PC-3 (cell line): ENCODE measurements around the gene TNC. TPM values are rescaled to one million over a fixed set of nuclear protein-coding genes. Genes with fewer than 3 reads are reported as not detected.
A peak's percentile ranks its signal among the peaks of the same experiment; 100 is the strongest.

ENCODE experiments used
- ATAC-seq: fragments of 200-7000 bp; cut with Tn5 transposase; 2 replicates; pipeline ENCODE4 v1.9.1; 2020; ENCODE audit warnings: mild to moderate bottlenecking, moderate library complexity
- BruUV-seq: library from RNA; stranded (reverse); fragments of 400-500 nt; replicated peaks from 2 replicates; lab custom pipeline; 2021; lab: Mats Ljungman, UMichigan
- CTCF ChIA-PET: fragments of 300-600 bp; sonication (Branson Sonifier 250); formaldehyde crosslinking; loops from one replicate; lab custom pipeline; 2022; ENCODE audit warnings: antibody characterized with exemption; lab: Charles Lee
- POLR2A ChIA-PET: fragments of 300-600 bp; sonication (Branson Sonifier 250); formaldehyde crosslinking; loops from one replicate; lab custom pipeline; 2022; ENCODE audit warnings: antibody characterized with exemption; ENCODE audit not compliant: unreplicated experiment; lab: Charles Lee
- DNase-seq: peaks from one replicate; pipeline ENCODE4 v3.0.0-alpha.2; 2015
- H2AFZ ChIP-seq: fragments of 300-600 bp; sonication (generic); 2 replicates; pipeline ENCODE4 v1.6.0; 2016; ENCODE audit warnings: antibody characterized with exemption, low read length
- H3F3A ChIP-seq: fragments of 300-600 bp; sonication (generic); one replicate; pipeline ENCODE4 v1.6.0; 2017; ENCODE audit warnings: antibody characterized with exemption, low read length, control low read depth, mild to moderate bottlenecking; ENCODE audit not compliant: unreplicated experiment
- H3K27ac ChIP-seq: fragments of 300-600 bp; sonication (generic); 2 replicates; pipeline ENCODE4 v1.5.1; 2016; ENCODE audit warnings: mild to moderate bottlenecking, low read length
- H3K27me3 ChIP-seq: fragments of 300-600 bp; sonication (generic); 2 replicates; pipeline ENCODE4 v1.6.1; 2016; ENCODE audit warnings: low read length, mixed read lengths
- H3K36me3 ChIP-seq: fragments of 300-600 bp; sonication (generic); 2 replicates; pipeline ENCODE4 v1.6.1; 2016; ENCODE audit warnings: low read depth, mixed run types, low read length, mixed read lengths
- H3K4me1 ChIP-seq: fragments of 300-600 bp; sonication (generic); 2 replicates; pipeline ENCODE4 v1.5.1; 2016; ENCODE audit warnings: low read length; ENCODE audit not compliant: insufficient read depth
- H3K4me2 ChIP-seq: fragments of 300-600 bp; sonication (generic); 2 replicates; pipeline ENCODE4 v1.6.0; 2016; ENCODE audit warnings: low read length
- H3K4me3 ChIP-seq: fragments of 300-600 bp; sonication (generic); 2 replicates; pipeline ENCODE4 v1.5.1; 2016; ENCODE audit warnings: mild to moderate bottlenecking, low read length, mixed read lengths
- H3K79me2 ChIP-seq: fragments of 300-600 bp; sonication (generic); 2 replicates; pipeline ENCODE4 v1.6.1; 2017; ENCODE audit warnings: low read length, mixed read lengths
- H3K9ac ChIP-seq: fragments of 300-600 bp; sonication (generic); 2 replicates; pipeline ENCODE4 v1.6.0; 2016; ENCODE audit warnings: mild to moderate bottlenecking, low read length
- H3K9me2 ChIP-seq: fragments of 300-600 bp; sonication (generic); replicated peaks from 2 replicates; pipeline ENCODE4 v1.6.1; 2016; ENCODE audit warnings: mixed run types, low read length, mixed read lengths
- H3K9me3 ChIP-seq: fragments of 300-600 bp; sonication (generic); 2 replicates; pipeline ENCODE4 v1.6.1; 2016; ENCODE audit warnings: low read length, mixed read lengths
- H4K20me1 ChIP-seq: fragments of 300-600 bp; sonication (generic); 2 replicates; pipeline ENCODE4 v1.6.1; 2016; ENCODE audit warnings: low read length, mixed read lengths
- CTCF ChIP-seq: fragments of 300-600 bp; sonication (generic); conservative IDR thresholded peaks from 2 replicates; pipeline ENCODE4 v1.5.1; 2017; ENCODE audit warnings: antibody characterized with exemption, low read depth, mild to moderate bottlenecking, low read length
- EZH2 ChIP-seq: fragments of 300-600 bp; sonication (generic); IDR thresholded peaks from one replicate; pipeline ENCODE4 v1.6.1; 2017; ENCODE audit warnings: antibody characterized with exemption, mild to moderate bottlenecking, low read length; ENCODE audit not compliant: unreplicated experiment
- EZH2phosphoT487 ChIP-seq: fragments of 300-600 bp; sonication (generic); IDR thresholded peaks from 2 replicates; pipeline ENCODE4 v1.6.1; 2018; ENCODE audit warnings: mild to moderate bottlenecking, antibody characterized with exemption, low read length, borderline replicate concordance
- intact Hi-C: fragments of 100-400 bp; cut with micrococcal nuclease; formaldehyde crosslinking; loops from 2 replicates; pipeline ENCODE4 v1.9.0; 2023
- total RNA-seq: library from RNA; depleted of rRNA; stranded (reverse); fragments of >200 nt; gene quantifications from 2 replicates; pipeline ENCODE4 v1.2.3, GENCODE V29; 2014

The TNC gene
- total RNA-seq, 1 experiment from 2014 or later, result 60.1 TPM

GRCh38 chr9:115088860-115089259 is 29.1 kb downstream of the TNC start:
- Histone ChIP-seq H3K4me2 (no peak overlapping the region), H3K9ac (no peak overlapping the region), H3K9me3 (no peaks in the 10 kb centered on the region), H2AFZ (no peak overlapping the region), H3K9me2 (no peaks in the 10 kb centered on the region), H3K4me1 (peaks cover 23% of the 10 kb centered on the region), H3K27me3 (no peaks in the 10 kb centered on the region), H3K36me3 (no peaks in the 10 kb centered on the region), H4K20me1 (no peaks in the 10 kb centered on the region), H3F3A (no peaks in the 10 kb centered on the region), H3K27ac (0 out of 2 replicates have a peak overlapping the region, but pooled peaks have one; percentile 5), H3K4me3 (no peak overlapping the region), H3K79me2 (no peaks in the 10 kb centered on the region)
- TF ChIP-seq EZH2phosphoT487 (no peak), CTCF (no peak), EZH2 (no peak)
- intact Hi-C loops, result no loop called here
- no TSS peak for BruUV-seq
- peak; percentile 22 for DNase-seq
- POLR2A ChIA-PET, result no interaction called here
- CTCF ChIA-PET, result no interaction called here
- peak; percentile 65 for ATAC-seq

GRCh38 chr9:115086886-115087285 is 31.1 kb downstream of the TNC start:
- TF ChIP-seq CTCF (no peak), EZH2phosphoT487 (no peak), EZH2 (no peak)
- Histone ChIP-seq H3K27ac (peak overlapping the region; percentile 90), H3K36me3 (0 out of 2 replicates have a peak, but pooled peaks cover 6% of the 10 kb centered on the region), H3K4me1 (peaks cover 23% of the 10 kb centered on the region), H3K79me2 (no peaks in the 10 kb centered on the region), H3K9ac (peak overlapping the region; percentile 55), H3K4me2 (no peak overlapping the region), H2AFZ (no peak overlapping the region), H3F3A (no peaks in the 10 kb centered on the region), H4K20me1 (no peaks in the 10 kb centered on the region), H3K9me2 (no peaks in the 10 kb centered on the region), H3K9me3 (no peaks in the 10 kb centered on the region), H3K4me3 (no peak overlapping the region), H3K27me3 (no peaks in the 10 kb centered on the region)
- CTCF ChIA-PET, result no interaction called here
- DNase-seq (no peak), ATAC-seq (no peak)
- POLR2A ChIA-PET, result no interaction called here
- intact Hi-C loops, result no loop called here
- BruUV-seq, result no TSS peak

- Histone ChIP-seq H3K27ac (peak overlapping the region; percentile 90), H4K20me1 (no peaks in the 10 kb centered on the region), H3F3A (no peaks in the 10 kb centered on the region), H3K36me3 (0 out of 2 replicates have a peak, but pooled peaks cover 7% of the 10 kb centered on the region), H3K4me3 (no peak overlapping the region), H3K79me2 (no peaks in the 10 kb centered on the region), H3K4me1 (peaks cover 23% of the 10 kb centered on the region), H3K9ac (no peak overlapping the region; the same call in 1 of the 2 replicates), H3K27me3 (no peaks in the 10 kb centered on the region), H2AFZ (no peak overlapping the region), H3K9me3 (no peaks in the 10 kb centered on the region), H3K9me2 (no peaks in the 10 kb centered on the region), H3K4me2 (no peak overlapping the region)
- DNase-seq (no peak), ATAC-seq (no peak)
- intact Hi-C loops, result no loop called here
- TF ChIP-seq CTCF (no peak), EZH2phosphoT487 (no peak), EZH2 (no peak)
- TSS peak; percentile 38 for BruUV-seq
- ChIA-PET POLR2A (no interaction called here), CTCF (no interaction called here)
These were observed 31.5 kb downstream of the TNC start for GRCh38 chr9:115086461-115086860.
